Activated CD4-positive, alpha-beta T cell treated with anti-CD3 and anti-CD28 coated beads, Interleukin-2, amount 50 U/mL, for 1 hour (primary cell): ENCODE measurements around the gene POLE.

Source experiments
- DNase-seq: peaks from one replicate; pipeline ENCODE4 v3.0.0-alpha.2; 2020

POLE gene

DNA sequence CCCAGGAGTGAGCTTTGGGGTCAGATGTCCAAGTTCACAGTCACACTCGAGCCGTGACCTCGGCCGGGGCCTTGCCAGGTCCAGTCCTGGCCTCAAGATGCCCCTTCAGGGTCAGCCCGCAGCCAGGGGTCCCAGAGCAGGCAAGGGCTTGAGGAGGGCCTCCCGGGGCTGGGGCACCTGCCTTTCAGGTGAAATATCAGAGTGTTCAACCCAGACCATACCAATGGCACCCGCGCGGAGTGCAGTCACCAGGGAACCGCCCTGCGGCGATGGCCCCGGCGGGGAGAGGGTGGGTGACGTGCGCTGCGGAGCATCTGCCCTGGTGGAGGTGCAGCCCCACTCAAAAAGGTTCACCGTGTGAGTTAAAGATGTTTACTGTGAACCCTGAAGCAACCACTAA lies 93.6 kb downstream of the POLE start:
- DNase-seq = no peak

DNA sequence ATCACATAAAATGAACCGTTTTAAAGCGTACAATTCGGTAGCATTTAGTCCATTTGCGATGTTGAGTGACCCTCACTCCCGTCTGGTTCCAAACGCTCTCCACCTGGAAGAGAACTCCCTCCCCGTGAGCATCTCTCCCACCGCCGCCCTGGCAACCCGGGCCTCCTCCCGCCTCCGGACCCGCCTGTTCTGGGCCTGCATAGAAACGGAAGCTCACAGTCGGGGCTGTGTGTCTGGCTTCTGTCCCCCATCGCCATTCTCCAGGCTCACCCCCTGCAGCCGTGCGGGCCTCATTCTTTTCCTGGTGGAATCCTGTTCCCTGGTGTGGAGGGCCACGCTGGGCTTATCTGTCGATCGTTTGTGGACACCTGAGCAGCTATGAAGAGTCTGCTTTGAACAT lies 94.1 kb downstream of the POLE start:
- DNase-seq = no peak

DNA sequence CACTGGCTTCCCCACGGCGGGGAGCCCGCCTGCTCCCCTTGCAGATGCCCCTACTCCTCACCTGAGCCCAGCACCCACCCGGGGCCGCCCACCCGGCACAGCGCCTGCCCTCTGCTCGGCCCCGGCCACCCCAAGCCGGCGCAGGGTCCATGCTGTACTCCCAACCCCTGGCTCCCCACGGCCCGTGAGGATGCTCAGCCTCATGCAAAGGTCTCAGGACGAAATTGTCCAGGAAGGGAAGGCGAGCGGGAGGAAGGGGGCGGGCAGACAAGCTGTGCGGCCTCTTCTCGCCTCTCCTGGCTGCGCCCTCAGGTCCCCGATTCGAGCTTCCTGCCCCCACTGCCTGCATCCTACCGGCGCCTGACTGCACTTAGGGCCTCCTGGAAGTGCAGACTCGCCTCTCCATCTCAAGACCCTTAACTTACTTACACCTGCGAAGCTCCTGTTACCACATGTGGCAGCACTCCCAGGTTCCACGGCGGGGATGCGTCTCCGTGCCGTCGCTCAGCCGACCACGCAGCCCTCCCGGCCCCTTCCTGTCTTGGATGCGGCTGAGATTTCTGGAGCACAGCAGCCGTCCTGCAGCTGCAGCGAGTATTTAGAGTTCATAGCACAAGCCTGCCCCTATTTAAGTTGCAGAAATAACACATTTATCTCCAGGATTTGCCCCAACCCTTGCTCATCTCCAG lies 94.7 kb downstream of the POLE start:
- DNase-seq = no peak

DNA sequence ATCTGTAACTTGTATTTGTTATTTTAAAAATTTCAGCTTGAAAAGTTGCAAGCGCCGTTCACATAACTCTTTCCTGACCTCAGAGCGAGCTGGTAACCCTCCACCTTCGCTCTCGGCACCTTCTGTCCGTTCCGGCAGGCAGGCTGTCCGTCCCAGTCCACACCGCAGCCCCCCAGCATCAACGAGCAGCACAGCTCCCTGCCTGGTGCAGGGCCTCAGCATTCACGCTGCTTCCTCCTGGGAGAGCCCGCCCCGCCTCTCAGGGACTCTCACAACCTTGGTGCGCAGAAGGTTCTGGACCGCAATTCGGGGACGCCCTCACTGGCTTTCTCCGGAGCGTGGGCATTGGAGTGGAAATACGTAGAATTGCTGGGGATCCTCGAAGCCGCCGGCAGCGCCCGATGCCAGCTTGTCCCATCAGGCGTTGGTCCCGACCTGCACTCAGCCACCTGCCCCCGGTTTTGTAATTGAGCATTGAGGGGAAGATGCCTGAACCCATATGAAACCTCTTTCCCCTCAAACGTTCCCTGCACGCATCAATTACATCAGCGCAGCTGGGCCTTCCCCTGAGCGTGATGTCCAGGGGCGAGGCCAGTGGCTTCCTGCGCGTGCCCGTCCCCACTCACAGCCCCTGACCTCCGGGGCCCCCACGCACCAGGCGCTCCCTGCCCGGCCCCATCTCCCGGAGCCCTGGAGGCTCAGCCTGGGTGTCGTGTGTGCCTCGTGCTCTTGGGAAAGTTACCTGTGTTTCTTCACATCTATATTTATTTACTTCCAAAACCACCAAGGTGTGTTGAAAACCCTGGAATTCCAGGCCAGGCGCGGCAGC lies 95.8 kb downstream of the POLE start:
- no peak for DNase-seq

DNA sequence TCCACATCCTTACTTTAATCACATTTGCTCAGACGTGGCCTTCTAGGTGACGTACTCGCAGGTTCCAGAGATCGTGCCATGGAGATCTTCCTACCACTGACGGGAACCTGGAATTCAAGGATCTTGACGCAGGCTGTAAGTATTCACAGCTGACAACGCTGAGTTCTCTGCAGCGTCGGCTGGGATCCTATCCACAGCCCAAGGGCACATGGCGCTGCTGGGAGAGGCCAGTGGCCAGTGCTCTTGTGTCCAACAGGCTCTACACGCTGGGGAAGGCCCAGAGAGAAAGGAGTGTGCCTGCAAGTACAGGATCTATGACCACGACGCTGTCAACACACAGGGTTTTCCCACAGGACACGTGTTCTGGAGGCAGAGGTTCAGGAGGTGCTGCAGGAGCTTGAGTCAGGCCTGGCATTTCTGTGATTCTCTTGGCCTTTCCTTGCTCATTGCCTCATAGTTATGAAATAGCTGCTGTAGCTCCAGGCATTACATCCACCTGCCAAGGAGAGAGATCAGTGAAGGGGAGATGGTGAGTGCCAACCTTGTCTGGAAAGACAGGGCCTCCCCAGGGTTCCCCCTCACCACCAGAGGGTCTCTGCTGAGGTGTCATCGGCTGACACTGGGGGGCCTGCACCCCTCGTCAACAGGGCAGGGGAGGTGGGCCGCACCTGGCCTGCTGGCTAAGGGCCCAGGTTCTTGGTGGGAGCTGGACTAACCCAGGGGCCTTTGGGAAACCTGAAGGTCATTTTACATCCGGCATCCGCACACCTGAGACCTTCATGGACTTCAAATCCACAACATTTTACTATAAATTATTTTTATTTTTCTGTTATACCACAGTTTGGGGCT lies 98.1 kb downstream of the POLE start:
- no peak for DNase-seq

DNA sequence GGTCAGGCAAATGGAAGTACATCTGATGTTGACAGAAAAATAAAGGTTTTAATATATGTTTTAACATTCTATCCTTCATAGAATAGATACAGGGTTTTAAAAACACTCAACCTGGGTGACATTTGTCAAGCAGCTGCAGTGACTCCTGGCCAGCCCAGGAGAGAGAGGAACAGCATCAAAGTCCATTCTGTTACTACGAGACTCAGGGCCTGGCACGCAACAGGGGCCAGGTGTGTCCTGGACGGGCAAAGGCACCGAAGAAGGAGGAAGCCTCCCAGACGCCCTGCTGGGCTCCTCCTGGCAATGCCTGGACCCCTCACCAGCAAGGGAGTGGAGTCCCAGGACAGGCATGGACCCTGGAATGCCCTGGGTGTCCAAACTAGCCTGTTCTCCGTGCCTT lies 98.8 kb downstream of the POLE start:
- DNase-seq = no peak

DNA sequence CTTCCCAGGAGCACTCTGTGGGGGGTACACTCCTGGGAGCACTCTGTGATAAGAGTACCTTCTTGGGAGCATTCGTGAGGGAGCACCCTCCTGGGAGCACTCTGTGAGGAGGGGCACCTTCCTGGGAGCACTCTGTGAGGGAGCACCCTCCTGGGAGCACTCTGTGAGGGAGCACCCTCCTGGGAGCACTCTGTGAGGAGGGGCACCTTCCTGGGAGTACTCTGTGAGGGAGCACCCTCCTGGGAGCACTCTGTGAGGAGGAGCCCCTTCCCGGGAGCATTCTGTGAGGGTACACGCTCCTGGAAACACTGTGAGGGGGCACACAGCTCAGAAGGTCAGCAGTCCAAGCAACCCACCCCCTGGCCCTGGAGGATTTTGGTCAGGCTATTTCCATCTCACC lies 99.4 kb downstream of the POLE start:
- no peak for DNase-seq

DNA sequence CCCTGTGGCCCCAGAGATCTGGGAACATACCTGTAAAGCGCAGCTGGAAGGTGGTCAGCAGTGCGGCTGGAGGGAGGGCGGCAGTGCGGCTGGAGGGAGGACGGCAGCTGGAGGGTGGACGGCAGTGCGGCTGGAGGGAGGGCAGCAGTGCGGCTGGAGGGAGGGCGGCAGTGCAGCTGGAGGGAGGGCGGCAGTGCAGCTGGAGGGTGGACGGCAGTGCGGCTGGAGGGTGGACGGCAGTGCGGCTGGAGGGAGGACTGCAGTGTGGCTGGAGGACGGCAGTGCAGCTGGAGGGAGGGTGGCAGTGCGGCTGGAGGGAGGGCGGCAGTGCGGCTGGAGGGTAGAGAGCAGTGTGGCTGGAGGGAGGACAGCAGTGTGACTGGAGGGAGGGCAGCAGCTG lies 100.2 kb downstream of the POLE start:
- DNase-seq = no peak

DNA sequence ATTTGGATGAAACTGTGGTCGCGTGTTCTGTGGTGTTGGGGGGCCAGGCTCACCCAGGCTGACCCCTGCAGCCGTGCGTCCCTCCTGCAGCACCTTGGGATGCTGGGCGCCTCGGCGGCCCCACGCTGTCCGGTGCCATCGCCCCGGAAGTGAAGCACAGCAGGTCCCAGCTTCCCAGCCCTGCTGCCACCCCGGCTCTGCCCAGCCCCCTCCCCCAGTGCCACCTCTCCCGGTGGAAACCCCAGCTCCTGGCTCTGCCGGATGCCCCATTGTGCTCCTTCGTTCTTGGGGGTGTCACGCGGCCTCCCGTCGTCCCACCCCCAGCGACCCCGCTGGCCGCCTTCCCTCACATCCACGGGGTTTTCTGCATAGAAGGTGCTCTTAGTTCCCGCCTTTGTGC lies 102.0 kb downstream of the POLE start:
- no peak for DNase-seq

DNA sequence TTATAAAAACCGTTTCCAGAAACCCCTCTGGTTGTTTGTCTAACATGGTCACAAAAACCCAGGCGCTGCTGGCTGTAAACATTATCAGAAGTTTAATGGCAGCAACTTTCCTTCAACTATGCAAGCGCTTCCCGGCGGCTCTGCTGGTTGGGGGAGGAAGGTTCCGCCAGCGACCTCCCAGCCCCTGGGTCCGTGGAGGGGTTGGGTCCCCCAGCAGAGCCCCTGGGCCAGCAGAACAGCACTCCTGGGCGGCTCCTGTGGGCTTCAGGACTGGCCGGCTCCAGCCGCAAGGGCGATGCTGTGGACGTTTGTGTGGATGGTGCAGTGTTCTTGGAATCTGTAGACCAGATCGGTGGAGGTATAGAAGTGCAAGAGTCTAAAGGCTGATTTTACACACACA lies 102.7 kb downstream of the POLE start:
- DNase-seq = no peak

DNA sequence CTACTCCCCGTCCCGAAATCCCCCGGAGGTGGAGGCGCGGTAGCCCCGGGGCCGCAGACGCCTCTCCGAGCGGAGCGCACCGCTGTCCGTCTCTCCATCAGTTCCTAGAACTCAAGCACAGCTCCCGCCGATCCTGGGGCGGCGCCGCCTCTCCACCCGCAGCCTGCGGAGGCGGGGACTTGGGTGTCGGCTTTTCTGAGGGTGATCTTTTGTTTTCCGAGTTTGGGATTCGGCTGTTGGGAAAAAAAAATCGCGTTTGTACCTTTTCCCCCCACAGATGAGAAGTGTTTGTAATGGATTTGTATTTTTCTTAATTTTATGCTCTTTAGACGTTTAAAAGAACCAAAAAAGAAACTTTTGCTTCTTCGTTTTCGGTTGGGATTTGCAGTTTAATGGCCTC lies 103.4 kb downstream of the POLE start:
- no peak for DNase-seq

DNA sequence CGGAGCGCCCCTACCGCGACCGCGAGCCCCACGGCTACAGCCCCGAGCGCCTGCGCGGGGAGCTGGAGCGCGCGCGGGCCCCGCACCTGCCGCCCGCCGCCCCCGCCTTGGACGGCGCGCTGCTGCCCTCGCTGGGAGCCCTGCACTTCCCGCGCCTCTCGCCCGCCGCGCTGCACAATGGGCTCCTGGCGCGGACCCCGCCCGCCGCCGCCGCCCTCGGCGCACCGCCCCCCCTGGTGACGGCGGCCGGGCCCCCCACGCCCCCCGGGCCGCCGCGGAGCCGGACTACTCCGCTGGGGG lies 103.8 kb downstream of the POLE start:
- no peak for DNase-seq

DNA sequence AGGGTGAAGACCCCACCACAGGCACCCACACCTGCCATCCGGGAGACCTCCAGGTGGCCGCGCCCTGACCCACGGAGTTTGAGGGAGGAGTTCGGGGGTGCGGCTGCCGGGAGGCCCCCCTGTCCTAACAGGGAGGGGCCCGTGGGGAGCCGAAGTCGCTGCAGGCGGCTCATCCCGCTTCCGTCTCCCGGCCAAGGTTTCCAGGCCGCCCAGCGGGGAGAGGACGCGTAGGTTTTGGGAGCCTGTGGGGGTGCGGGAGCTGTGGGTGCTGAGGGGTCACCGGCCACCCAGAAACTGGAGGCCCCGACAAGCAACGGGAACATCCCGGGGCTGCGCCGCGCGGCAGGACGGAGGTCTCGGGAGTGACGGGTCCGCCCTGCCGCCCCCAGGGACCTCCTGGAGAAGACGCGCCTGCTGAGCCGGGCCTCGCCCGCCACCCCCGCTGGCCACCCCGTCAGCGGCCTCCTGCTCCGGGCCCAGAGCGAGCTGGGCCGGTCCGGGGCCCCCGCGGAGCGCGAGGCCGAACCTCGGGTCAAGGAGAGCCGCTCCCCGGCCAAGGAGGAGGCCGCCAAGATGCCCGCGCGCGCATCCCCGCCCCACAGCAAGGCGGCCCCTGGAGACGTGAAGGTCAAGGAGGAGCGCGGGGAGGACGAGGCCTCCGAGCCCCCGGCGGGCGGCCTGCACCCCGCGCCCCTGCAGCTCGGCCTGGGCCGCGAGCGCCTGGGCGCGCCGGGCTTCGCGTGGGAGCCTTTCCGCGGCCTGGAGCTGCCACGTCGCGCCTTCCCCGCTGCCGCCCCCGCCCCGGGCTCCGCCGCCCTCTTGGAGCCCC lies 104.3 kb downstream of the POLE start:
- DNase-seq = no peak

DNA sequence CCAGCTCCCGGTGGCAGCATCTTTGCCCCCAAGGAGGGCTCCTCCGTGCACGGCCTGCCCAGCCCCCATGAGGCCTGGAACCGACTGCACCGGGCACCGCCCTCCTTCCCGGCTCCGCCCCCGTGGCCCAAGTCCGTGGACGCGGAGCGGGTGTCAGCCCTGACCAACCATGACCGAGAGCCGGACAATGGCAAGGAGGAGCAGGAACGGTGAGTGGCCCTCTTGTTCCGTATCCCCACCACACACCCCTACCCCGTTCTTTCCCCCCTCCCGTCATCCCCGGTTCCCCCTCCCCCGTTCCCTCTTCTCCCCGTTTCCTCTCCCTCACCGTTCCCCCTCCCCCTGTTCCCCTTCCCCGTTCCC lies 105.1 kb downstream of the POLE start:
- DNase-seq = no peak

DNA sequence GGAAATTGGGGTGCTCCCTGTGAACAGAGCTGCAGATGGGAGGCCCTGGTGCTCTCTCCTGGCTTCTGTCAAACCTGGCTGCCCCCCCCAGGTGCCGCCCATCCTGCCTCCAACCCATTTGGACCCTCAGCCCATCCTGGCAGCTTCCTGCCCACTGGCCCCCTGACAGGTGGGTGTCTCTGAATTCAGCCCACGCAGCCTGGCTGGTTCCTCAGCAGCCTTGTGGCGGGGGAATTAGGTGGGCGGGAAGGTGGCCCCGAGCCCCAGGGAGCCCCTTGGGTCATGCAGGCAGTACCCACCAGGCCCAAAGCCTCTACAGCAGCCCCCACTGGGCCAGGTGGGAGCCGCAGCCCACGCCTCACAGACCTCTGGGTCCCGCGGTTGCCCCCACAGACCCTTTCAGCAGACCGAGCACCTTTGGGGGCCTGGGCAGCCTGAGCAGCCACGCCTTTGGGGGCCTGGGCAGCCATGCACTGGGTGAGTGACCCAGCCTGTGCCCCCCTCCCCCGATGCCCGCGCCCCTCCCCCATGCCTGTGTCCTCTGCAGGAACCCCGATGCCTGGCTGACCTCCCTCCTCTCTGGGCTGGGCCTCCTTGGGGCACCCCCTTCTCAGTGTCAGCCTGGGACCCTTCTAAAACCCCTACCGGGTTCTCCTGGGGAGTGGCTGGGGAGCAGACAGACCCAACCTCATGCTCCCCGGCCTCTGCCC lies 105.6 kb downstream of the POLE start:
- DNase-seq = no peak

DNA sequence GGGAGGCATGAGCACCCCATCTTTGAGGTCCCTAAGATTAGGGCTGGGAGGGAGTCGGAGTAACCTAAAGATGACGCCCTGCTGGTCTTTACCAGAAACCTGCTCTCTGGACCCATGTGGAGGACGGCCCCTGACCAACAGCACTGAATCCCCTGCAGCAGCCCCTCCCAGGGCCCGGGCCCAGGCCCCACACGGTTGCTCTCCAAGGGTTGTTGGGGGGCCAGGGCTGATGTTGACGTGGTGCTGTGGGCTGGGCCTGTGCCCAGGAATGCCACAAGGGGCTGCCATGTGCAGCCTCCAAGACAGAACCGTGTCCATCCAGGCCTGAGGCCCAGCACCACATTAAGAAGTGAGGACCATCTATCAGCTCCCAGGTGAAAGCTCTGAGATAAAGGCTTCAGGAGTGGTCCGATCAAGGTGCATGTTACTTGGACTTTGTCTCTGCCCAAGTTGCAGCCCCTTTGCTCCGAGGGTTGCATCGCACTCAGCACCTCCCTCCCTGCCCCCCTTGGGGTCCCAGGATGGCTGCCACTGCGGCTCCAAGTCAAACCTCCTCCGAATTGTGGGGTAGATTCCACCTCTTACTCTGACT lies 106.3 kb downstream of the POLE start:
- DNase-seq = no peak

DNA sequence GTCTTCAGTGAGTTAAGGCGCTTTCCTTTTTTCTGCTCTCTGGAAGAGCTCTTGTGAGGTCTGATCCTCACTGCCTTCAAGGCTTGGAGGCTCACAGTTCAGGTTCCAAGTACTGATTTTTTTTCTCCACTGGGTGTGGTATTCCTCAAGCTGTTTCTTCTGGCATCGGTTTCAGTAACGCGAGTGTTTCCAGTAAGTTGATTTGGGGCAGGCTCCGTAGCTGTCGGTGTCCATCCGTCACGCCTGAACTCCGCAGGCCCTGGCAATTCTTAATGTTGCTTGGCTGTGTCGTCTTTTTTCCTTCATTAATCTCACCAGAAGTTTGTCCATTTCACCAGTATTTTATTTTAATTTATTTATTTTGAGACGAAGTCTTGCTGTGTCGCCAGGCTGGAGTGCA lies 107.4 kb downstream of the POLE start:
- DNase-seq = no peak

DNA sequence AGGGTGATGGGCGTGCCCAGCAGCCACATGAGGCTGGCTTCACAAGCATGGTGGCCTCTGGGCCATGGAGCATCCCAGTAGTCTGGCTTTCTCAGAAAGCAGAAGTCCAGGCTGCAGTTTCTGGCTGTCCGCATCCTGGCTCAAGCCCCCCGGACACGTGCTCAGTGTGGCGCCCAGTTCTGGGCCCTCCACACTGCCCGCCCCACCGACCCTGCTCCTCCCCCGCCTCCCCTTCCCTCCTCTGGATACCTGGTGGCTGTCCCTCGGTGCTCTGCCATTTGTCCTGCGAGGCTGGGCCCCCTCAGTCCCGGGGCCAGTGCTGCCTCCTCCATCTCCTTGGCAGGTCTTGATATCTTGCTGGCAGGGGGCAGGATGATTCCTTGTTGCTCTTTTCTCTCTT lies 108.3 kb downstream of the POLE start:
- no peak for DNase-seq

DNA sequence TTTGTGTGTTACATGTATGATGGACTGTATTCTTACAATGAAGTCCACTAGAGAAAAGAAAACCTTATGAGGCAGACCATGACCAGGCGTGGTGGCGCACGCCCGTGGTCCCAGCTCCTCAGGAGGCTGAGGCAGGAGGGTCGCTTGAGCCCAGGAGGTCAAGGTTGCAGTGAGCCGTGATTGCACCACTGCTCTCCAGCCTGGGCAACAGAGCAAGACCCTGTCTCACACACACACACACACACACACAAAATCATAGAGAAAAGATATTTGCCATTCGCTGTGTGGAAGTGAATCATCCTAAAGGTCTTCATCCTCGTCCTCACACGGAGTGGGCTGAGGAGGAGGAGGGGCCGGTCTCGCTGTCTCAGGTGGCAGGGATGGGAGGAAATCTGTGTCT lies 109.0 kb downstream of the POLE start:
- DNase-seq = no peak

DNA sequence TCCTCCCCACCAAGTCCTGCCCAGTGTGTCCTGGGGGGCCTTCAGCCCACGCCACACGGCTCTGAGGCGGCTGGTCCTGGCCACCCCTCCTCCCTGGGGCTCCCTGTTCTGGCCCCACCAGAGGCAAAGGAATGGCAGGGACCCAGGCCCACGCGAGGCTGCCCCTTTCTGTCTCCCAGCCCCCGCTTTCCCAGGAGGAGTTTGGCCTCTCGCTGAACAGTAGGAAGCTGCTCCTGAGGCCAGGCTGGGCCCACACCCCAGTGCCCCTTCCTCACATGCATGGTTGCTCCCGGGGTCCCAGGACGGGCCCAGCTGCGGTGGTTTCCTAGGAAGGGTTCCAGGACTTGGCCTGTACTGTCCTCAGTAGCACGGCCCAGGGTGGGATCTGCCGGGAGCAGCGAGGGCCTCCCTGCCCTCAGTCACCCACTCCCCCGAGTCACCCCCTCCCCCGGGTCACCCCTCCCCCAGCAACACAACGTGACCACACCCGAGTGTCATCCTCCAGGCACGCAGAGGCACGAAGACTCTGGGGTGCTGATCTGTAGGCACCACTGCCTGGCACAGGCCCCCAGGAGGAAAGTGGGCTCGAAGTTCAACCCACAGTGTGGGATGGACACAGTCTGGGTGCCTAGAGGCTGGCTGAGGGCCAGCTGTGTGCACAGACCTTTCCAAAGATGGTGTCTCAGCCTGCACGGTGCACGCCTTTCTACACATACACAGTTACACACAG lies 109.8 kb downstream of the POLE start:
- DNase-seq = no peak

DNA sequence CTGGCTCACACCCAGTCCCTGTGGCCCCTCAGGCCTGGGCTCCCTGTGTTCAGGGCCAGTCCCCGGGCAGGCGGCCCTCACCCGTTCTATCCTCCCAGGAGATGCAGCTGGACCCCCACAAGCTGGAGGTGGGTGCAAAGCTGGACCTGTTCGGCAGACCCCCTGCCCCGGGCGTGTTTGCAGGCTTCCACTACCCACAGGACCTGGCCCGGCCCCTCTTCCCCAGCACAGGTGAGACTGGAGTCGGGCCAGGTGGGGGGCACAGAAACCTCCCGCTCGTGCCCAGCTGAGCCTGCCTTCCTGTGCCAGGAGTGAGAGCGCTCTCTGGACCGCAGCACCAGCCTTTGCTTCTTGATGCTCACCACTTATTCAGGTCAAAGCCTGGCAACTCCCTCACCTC lies 110.4 kb downstream of the POLE start:
- no peak for DNase-seq
